ACHN (cell line): Measurements from ENCODE around the gene IFIT1.
"Not testable (repeated sequence)": the region's sequence is repeated elsewhere in the genome, so short reads cannot be mapped to it uniquely, and the experiment has no call there.

Experiments
- DNase-seq: peaks from one replicate; pipeline ENCODE4 v3.0.0-alpha.2; 2015
- in situ Hi-C: cut with HindIII; loops from 2 replicates; pipeline ENCODE4 v1.10.0; 2017; ENCODE audit warnings: low sequenced_read_pairs, low pct_ligation_motif_present, low pct_unique_long_range_greater_than_20kb

The IFIT1 gene

DNA sequence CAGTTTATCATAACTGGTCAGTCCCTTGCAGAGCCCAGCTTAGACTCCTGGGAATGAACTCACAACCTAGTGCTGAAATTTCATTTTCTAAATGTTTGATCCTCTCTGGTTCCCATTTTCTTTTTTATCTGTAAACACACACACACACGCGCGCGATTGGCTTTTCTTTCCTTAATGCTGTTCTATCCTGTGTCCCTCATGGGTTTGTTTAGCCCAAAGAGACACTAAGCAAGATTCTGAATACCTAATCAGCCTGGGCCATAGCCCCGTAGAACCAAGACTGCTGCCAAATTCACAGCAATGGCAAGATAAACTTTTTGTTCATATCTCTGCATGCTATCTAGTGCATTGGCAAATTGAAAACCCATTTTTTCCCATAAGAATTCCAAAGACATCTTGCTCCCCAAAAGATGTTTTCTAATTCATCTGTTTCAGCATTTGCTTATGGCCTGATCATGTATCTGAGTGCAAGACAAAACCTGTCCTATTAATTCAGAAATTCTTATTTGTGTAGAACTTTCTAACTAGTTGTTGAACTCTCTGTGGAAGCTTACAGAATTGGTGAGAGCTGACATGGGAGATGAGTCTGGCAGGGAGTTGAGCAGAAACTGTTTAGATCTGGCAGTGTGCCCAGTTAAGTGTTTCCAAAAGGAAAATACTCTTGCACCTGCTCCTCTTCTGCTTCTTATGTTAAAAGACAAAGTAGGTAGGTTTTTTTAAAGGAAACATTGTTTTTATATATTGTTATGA, 1.8 kb upstream of the IFIT1 start:
- no peak for DNase-seq
- in situ Hi-C loops, result no loop called here

DNA sequence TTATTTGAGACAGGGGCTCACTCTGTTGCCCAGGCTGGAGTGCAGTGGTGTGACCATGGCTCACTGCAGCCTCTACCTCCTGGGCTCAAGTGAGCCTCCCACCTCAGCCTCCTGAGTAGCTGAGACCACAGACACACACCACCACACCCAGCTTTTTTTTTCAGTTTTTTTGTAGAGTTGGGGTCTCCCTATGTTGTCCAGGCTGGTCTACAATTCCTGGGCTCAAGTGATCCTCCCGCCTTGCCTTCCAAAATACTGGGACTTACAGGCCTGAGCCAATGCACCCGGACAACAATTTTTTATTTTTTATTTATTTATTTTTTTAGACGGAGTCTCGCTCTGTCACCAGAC, 1.2 kb upstream of the IFIT1 start:
- in situ Hi-C loops, result not testable (repeated sequence)

DNA sequence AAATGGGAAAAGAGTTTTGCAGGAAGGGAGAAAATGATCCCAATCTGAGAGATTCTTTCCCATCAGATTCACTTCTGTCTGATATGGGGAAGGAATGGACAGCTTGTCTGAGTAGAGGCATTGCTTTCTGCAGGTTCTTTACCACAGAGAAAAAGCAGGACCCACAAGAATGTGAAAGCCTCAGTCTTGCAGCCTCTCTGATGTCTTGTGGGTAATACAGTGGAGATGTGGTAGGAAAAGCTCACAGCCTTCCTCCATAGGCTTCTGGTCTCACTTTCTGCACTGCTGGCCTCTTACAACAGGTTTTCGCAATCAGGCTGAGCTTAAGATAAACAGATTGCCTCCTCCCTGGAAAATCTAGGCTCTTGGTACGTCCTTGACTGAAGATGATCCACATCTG, 551 bp downstream of the IFIT1 start:
- DNase-seq, result peak; percentile 57
- in situ Hi-C loops, result no loop called here

More for the DNA sequence above, 1.2 kb upstream of the IFIT1 start:
- not testable (repeated sequence) for DNase-seq

DNA sequence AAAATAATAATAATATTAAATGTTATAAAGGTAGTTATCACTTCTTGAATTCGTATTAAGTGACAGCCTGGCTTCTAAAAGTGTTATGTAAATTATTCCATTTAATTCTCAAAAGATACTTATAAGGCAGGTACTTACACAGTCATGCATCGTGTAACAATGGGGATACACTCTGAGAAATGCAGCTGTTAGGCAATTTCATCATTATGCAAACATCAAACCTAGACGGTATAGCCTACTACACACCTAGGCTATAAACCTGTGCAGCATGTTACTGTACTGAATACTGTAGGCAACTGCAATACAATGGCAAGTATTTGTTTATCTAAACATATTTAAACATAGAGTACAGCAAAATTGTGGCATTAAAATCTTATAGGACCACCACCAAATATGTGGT, 1.5 kb downstream of the IFIT1 start:
- in situ Hi-C loops, result no loop called here
- no peak for DNase-seq

DNA sequence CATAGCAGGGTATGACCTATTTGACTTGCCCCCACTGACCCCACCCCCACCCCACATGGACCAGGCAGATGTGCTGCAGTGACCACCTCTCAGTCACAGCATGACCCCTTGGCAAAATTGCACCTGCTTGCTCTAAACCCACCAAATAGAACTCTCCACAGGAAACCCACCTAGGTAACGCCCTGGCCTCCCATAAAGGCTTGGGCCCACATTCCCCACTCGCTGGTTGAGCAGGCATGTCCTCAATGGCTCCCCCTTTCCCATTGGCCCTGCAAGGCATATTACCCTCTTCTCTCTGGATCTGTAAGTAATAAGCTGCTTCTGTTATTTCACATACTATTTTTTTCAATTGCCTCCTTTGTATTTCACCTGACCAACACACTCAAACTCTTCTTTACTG, 2.7 kb downstream of the IFIT1 start:
- DNase-seq, result no peak
- in situ Hi-C loops, result no loop called here

DNA sequence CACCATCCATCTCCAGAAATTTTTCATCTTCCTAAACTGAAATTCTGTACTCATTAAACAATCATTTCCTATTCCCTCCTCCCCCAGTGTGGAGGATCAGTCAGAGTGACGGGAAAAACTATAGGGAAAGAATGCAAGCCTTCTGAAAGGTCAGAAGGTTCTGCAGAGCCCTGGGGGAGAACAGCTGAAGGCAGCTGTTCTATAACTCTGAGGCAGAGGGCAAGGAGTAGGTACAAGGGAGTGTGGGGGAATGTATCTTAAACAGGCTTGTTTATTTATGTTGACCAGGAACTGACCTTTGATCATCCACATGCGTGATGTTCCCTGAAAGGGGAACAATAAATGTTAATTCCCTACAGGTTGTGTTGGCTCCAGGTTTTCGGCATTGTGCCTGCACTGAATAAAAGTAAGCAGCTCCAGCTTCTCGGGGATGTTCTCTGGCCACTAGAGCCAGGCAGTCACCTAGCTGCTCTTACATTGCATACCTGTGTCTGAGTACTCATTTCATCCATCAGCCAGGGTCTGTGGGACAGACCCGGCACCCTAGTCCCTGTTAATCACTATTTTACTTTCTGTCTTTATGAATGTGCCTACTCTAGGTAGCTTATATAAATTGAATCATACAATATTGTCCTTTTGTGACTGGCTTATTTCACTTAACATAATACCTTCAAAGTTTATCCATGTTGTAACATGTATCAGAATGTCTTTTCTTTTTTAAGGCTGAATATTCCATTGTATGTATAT, 5.8 kb downstream of the IFIT1 start:
- in situ Hi-C loops, result no loop called here
- DNase-seq, result no peak

DNA sequence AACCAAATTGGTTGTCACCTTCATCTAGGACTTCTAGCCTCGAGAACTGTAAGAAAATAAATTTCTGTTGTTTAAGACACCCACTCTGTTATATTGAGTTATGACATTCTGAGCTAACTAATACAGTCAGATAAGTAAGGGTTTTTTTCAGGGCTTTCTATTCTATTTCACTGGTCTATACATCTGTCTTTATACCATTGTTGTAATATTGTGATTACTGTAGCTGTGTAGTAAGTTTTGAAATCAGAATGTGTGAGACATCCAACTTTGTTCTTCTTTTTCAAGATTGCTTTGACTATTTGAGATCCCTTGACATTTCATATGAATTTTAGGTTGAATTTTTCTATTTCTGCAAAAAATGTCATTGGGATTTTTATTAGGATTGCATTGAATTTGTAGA, 7.5 kb downstream of the IFIT1 start:
- no peak for DNase-seq
- in situ Hi-C loops, result loop anchor here (25.0 kb wide), 1 partner anchor 162 kb away; no protein-coding TSS in a partner anchor

DNA sequence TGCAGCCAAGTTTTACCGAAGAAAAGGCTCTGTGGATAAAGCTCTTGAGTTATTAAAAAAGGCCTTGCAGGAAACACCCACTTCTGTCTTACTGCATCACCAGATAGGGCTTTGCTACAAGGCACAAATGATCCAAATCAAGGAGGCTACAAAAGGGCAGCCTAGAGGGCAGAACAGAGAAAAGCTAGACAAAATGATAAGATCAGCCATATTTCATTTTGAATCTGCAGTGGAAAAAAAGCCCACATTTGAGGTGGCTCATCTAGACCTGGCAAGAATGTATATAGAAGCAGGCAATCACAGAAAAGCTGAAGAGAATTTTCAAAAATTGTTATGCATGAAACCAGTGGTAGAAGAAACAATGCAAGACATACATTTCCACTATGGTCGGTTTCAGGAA, 10.6 kb downstream of the IFIT1 start:
- no peak for DNase-seq
- in situ Hi-C loops, result loop anchor here (25.0 kb wide), 1 partner anchor 159 kb away; no protein-coding TSS in a partner anchor

DNA sequence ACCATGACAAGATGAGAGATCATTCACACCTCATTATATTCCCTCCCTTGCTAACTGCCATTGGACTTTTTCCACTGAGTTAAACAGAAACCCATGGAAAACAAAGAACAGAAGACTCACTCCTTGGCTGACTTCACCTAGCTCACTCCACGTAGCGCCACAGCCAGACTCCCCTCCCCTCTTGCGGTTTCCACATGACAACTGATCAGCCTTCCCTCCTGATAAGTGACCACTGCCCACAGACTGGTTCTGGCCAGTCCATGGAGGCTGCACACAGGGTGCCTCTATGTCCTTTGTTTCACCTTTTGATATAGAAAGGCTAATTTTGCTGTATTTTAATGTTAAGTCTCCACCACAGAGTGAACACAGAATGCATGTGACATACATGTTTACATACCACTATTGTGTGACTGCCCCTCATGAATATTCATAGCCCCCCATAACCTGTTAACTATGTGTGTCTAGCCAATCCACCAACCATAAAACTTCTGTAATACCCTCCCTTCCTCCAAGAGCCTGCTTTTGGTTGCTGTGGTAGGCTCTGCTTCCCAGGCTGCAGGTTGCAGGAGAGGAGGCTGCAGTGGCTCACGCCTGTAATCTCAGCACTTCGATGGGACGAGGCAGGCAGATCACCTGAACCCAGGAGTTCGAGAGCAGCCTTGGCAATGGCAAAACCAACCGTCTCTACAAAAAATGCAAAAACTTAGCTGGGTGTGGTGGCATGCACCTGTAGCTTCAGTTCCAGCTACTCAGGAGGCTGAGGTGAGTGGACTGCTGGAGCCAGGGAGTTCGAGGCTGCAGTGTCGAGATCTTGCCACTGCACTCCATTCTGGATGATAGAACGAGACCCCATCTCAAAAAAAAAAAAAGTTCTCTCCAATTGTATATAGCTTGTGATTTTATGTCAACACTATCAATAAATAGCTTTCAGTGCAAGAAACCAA, 12.0 kb downstream of the IFIT1 start:
- in situ Hi-C loops, result loop anchor here (25.0 kb wide), 1 partner anchor 158 kb away; no protein-coding TSS in a partner anchor
- no peak for DNase-seq

DNA sequence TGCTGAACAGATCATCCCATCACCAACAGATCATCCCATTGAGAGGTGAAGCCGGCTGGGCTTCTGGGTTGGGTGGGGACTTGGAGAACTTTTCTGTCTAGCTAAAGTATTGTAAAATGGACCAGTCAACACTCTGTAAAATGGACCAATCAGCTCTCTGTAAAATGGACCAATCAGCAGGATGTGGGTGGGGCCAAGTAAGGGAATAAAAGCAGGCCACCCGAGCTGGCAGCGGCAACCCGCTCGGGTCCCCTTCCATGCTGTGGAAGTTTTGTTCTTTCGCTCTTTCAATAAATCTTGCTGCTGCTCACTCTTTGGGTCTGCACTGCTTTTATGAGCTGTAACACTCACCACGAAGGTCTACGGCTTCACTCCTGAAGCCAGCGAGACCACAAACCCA, 13.8 kb downstream of the IFIT1 start:
- not testable (repeated sequence) for DNase-seq
- in situ Hi-C loops, result loop anchor here (25.0 kb wide), 1 partner anchor 156 kb away; no protein-coding TSS in a partner anchor

DNA sequence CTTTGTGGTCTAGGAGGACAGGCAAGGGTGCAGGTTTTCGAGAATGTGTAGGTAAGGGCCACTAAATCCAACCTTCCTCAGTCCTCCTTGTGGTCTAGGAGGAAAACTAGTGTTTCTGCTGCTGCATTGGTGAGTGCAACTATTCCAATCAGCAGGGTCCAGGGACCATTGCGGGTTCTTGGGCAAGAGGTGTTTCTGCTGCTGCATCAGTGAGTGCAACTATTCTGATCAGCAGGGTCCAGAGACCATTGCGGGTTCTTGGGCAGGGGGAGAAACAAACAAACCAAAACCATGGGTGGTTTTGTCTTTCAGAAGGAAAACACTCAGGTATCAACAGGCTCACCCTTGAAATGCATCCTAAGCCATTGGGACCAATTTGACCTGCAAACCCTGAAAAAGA, 15.4 kb downstream of the IFIT1 start:
- in situ Hi-C loops, result loop anchor here (25.0 kb wide), 1 partner anchor 155 kb away; no protein-coding TSS in a partner anchor
- not testable (repeated sequence) for DNase-seq

DNA sequence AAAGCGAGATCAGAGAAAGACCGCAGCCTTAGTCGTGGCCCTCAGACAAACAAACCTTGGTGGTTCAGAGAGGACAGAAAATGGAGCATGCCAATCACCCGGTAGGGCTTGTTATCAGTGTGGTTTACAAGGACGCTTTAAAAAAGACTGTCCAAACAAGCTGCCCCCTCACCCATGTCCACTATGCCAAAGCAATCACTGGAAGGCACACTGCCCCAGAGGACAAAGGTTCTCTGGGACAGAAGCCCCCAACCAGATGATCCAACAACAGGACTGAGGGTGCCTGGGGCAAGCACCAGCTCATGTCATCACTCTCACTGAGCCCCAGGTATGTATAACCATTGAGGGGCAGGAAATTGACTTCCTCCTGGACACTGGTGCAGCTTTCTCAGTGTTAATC, 16.9 kb downstream of the IFIT1 start:
- DNase-seq, result not testable (repeated sequence)
- in situ Hi-C loops, result loop anchor here (25.0 kb wide), 1 partner anchor 153 kb away; no protein-coding TSS in a partner anchor

DNA sequence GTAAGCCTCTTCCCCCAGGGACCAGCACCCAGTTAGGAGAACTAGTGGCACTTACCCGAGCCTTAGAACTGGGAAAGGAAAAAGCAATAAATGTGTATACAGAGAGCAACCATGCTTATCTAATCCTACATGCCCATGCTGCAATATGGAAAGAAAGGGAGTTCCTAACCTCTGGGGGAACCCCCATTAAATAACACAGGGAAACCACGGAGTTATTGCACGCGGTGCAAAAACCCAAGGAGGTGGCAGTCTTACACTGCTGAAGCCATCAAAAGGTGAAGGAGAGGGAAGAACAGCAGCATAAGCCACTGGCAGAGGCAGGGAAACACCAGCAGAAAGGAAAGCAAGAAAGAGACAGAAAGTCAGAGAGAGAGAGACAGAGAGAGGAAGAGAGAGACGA, 18.1 kb downstream of the IFIT1 start:
- DNase-seq, result not testable (repeated sequence)

DNA sequence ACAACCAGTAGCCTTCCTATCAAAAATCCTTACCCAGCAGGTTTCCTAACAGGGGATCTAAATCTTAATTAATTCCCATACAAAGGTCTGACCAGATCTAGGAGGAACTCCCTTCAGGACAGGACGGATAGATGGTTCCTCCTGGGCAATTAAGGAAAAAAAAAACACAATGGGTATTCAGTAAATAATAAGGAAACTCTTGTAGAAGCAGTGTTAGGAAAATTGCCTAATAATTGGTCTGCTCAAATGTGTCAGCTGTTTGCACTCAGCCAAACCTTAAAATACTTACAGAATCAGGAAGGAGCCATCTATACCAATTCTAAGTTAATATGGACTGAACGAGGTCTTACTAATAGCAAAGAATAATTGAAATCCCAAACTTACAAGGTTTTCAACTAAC, 18.7 kb downstream of the IFIT1 start:
- DNase-seq, result not testable (repeated sequence)
- in situ Hi-C loops, result loop anchor here (25.0 kb wide), 1 partner anchor 151 kb away; no protein-coding TSS in a partner anchor

More for the DNA sequence above, 18.1 kb downstream of the IFIT1 start:
- in situ Hi-C loops, result loop anchor here (25.0 kb wide), 1 partner anchor 152 kb away; no protein-coding TSS in a partner anchor

DNA sequence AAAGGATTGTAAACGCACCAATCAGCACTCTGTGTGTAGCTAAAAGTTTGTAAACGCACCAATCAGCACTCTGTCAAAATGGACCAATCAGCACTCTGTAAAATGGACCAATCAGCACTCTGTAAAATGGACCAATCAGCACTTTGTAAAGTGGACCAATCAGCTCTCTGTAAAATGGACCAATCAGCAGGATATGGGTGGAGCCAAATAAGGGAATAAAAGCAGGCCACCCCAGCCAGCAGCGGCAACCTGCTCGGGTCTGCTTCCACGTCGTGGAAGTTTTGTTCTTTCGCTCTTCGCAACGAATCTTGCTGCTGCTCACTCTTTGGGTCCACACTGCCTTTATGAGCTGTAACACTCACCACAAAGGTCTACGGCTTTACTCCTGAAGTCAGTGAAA, 19.9 kb downstream of the IFIT1 start:
- in situ Hi-C loops, result loop anchor here (25.0 kb wide), 1 partner anchor 150 kb away; no protein-coding TSS in a partner anchor
- not testable (repeated sequence) for DNase-seq

DNA sequence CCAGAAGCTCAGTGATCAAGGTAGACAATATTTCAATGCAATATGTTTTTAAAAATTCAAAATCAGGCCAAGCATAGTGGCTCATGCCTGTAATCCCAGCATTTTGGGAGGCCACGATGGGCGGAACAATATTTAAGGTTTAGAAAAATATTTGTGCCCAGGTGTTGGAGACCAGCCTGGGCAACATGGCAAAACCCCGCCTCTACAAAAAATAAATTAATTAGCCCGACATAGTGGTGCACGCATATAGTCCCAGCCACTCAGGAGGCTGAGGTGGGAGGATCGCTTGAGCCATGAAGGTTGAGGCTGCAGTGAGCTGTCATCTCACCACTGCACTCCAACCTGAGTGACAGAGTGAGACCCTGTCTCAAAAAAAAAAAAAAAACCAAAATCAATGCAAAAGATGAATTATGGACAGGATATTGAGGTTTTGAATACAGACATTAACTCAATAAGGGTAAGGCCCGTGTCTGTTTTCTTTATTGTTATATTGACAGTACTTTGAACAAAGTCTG, 21.0 kb downstream of the IFIT1 start:
- in situ Hi-C loops, result loop anchor here (25.0 kb wide), 1 partner anchor 149 kb away; no protein-coding TSS in a partner anchor

DNA sequence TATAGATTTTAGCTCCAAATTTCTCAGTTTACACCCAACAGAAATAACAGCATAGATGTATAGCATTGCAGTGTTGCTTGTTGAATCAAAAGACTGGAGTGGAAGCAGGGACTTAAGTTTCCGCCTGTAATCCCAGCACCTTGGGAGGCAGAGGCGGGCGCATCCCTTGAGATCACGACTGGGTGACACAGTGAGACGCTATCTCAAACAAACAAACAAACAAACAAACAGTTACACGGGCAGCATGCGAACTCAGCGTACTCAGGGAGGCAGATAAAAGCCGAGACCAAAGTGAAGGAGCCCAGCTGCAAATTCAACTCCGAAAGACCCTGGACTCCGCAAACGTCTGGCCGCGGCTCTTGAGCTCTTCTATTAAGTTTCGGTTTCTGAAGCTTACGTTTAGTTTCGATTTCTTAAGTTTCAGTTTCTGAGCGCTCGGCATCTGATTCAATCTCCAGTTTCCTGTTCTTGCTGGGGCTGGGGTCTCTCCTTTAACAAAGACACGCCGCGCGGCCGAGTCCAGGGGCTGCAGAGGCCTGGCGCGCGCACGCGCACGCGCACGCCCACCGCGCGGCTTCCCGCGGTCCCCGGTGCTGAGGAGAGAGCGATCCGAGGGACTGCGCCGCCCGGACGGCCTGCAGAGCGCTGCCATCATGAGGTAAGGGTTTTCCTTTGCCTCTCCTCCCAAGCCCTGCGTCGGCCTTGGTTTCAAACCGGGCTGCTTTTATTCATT, 21.9 kb downstream of the IFIT1 start, which contains the start of gene IFIT5:
Gene IFIT5, plus strand, starts transcription at position 423 of the 733 bp plus-strand sequence. Its CDS starts 231 bp downstream, at position 654.
- in situ Hi-C loops, result loop anchor here (25.0 kb wide), 1 partner anchor 148 kb away; no protein-coding TSS in a partner anchor
- peak; percentile 77 for DNase-seq

More for the DNA sequence above, 21.0 kb downstream of the IFIT1 start:
- no peak for DNase-seq
